TTC549 (cell line): ENCODE results near the gene TMEM273.

Experiments used
- FAIRE-seq: peaks from 2 replicates; lab custom pipeline; 2012; peaks lifted over from hg19 to GRCh38; lab: Jason Lieb, UNC

TMEM273 gene

GRCh38 chr10:49162761-49163310, 25.4 kb downstream of the TMEM273 start:
- no peak for FAIRE-seq

GRCh38 chr10:49162063-49162462, 26.1 kb downstream of the TMEM273 start:
- no peak for FAIRE-seq

GRCh38 chr10:49161411-49161997, 26.7 kb downstream of the TMEM273 start:
- FAIRE-seq = no peak

- no peak for FAIRE-seq
Observed at GRCh38 chr10:49160814-49161213, 27.4 kb downstream of the TMEM273 start.

- FAIRE-seq = no peak
Observed at GRCh38 chr10:49160110-49160509, 28.1 kb downstream of the TMEM273 start.

- no peak for FAIRE-seq
Observed at GRCh38 chr10:49158915-49159314, 29.3 kb downstream of the TMEM273 start.

GRCh38 chr10:49158404-49158803, 29.8 kb downstream of the TMEM273 start:
- FAIRE-seq = no peak

GRCh38 chr10:49157229-49157628, 31.0 kb downstream of the TMEM273 start:
- FAIRE-seq = no peak

- no peak for FAIRE-seq
Observed at GRCh38 chr10:49154641-49155040, 33.5 kb downstream of the TMEM273 start.

- FAIRE-seq = no peak
Observed at GRCh38 chr10:49153971-49154370, 34.2 kb downstream of the TMEM273 start.

GRCh38 chr10:49153115-49153514, 35.1 kb downstream of the TMEM273 start:
- no peak for FAIRE-seq

GRCh38 chr10:49152663-49153062, 35.5 kb downstream of the TMEM273 start:
- FAIRE-seq = no peak

GRCh38 chr10:49152037-49152436, 36.2 kb downstream of the TMEM273 start:
- no peak for FAIRE-seq

- FAIRE-seq = no peak
Observed at GRCh38 chr10:49151481-49151880, 36.7 kb downstream of the TMEM273 start.

- FAIRE-seq = no peak
Observed at GRCh38 chr10:49151025-49151445, 37.2 kb downstream of the TMEM273 start.

- no peak for FAIRE-seq
Observed at GRCh38 chr10:49150426-49150825, 37.8 kb downstream of the TMEM273 start.

- no peak for FAIRE-seq
Observed at GRCh38 chr10:49149881-49150280, 38.3 kb downstream of the TMEM273 start.

- FAIRE-seq = no peak
Observed at GRCh38 chr10:49144058-49144720, 44.0 kb downstream of the TMEM273 start.

- FAIRE-seq = no peak
Observed at GRCh38 chr10:49143249-49143648, 44.9 kb downstream of the TMEM273 start.

GRCh38 chr10:49141541-49142332, 46.5 kb downstream of the TMEM273 start:
- FAIRE-seq = no peak

- no peak for FAIRE-seq
Observed at GRCh38 chr10:49140304-49141177, 47.6 kb downstream of the TMEM273 start.

GRCh38 chr10:49139846-49140195, 48.4 kb downstream of the TMEM273 start:
- no peak for FAIRE-seq
